C1 segment of cervical spinal cord (tissue), 14 donors: ENCODE measurements around the gene KLHL18.
A peak's percentile ranks its signal among the peaks of the same experiment; 100 is the strongest.

Experiments
- DNase-seq, 14 donors: peaks; one replicate each; lab custom pipeline; 2025; lab: John Stamatoyannopoulos, UW

Gene KLHL18

DNA sequence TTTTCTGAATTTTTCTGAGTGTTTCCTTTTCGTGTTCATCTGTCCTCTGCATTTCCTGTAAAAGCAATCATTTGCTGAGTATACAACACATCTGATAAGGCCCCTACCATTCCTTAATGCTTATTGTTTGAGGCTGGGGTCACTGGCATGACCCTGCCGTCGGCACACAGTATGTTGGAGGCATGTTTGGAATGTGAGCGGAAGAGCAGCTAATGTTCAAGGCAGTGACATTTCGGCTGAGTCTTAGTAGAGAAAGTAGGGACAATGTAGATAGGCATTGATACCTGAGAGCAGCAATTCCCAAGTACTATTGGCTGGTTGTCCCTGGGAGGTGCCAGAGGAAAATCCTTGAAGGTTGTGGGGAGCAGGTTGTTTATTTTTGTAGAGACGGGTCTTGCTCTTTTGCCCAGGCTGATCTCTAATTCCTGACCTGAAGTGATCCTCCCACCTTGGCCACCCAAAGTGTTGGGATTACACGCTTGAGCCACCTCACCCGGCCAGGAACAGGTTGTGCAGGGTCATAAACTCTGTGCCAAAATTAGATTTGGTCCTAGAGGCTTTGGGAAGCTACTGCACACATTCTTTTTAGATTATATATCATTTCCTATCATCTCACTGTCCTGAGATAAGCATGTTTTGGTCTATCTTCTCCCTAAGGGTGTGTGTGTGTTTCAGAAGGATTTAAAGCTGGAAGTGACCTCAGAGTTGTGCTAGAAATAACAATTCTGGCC lies 111.6 kb downstream of the KLHL18 start:
- no peak for DNase-seq

DNA sequence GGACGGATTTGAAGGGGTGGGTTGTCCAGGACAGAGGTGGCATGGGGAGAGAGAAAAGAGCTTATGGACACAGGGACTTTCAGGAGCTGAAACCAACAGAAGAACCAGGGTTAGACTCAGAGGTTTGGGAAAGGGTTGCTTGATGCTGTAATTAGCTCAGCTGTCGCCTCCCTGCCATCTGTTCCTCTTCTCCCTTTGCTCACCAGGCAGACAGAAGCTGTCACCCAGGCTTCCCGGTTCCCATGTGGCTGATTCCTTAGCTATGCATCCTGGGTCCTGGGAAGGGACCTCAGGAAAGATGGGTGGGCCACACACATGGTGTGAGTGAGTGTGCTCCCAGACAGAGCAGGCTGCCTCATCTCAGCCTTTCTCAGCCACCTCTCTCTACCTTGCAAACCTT lies 112.1 kb downstream of the KLHL18 start:
- DNase-seq = peak in 1 of 14 donors; percentile 67
